Measurements from ENCODE around the gene PIP4K2C. TPM values are rescaled to one million over a fixed set of nuclear protein-coding genes. Genes with fewer than 3 reads are reported as not detected.

The PIP4K2C gene
- polyA plus RNA-seq, 2 of the 4 experiments (the other 2 are of a cell fraction): 35.3 to 62.9 TPM

GRCh38 chr12:57618966-57619433 lies 28.0 kb downstream of the PIP4K2C start (continued):
- no peak for TF ChIP-seq RCOR1 (IDR thresholded peaks at IDR 0.05; ENCODE audit: low read depth, low read length)
- TF ChIP-seq PHF8 (IDR thresholded peaks at IDR 0.05; ENCODE audit: borderline replicate concordance, low read depth): no peak
- TF ChIP-seq KDM5A (IDR thresholded peaks at IDR 0.05): no peak

- H3K4me2 ChIP-seq: no peak overlapping the region
- CTCF ChIA-PET: interaction anchor here (0.6 to 20.9 kb wide), 13 partner anchors 8 to 369 kb away, joined by 3 to 336 read pairs (median 6); partner anchors contain the start of genes ARHGEF25, B4GALNT1 and STAC3
- H3K4me3 ChIP-seq: no peak overlapping the region
These were observed 28.6 kb downstream of the PIP4K2C start for GRCh38 chr12:57619434-57620244.

DNA sequence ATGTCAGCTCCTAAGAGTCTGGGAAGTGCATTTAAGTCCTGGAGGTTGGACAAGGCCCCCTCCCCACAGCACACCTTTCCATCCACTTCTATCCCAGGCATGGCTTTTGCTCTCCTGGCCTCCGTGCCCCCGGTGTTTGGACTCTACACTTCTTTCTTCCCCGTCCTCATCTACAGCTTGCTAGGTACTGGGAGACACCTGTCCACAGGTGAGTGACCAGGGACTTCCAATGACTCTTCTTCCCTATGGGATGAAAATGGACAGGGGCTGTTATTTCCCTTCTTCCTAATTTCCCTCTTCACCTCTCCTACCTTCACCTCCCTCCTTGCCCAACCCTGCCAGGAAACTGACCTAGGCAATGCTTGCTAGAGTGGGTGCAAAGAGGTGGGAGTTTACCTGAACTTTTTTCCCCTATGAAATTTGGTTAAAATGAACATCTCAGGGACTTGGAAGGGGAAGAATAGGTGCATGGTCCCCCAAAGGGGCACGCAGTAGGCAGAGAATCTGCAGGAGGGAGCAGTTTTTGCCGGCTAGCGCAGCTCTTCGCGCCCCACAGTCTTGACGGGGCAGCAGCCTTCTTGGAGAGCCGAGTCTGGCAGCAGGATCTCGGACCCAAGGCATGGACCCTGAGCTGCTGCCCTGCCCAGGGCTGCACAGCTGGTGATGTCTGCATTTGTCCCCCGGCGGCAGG lies 29.4 kb downstream of the PIP4K2C start:
- TF ChIP-seq NFE2L2 (conservative IDR thresholded peaks at IDR 0.05; ENCODE audit: low read length): no peak
- no peak for TF ChIP-seq EHMT2 (IDR thresholded peaks at IDR 0.05; ENCODE audit: low read depth)
- no peak for TF ChIP-seq ZFP36 (IDR thresholded peaks at IDR 0.05; ENCODE audit: borderline replicate concordance, partially characterized antibody)
- no peak for TF ChIP-seq PHF8 (IDR thresholded peaks at IDR 0.05; ENCODE audit: borderline replicate concordance, low read depth)
- no peak for TF ChIP-seq TFCP2L1 (CRISPR knock-in tag; IDR thresholded peaks at IDR 0.05)
- TF ChIP-seq SMC3 (IDR thresholded peaks at IDR 0.05): no peak
- no peak for TF ChIP-seq CHD4 (IDR thresholded peaks at IDR 0.05; ENCODE audit: borderline replicate concordance)
- TF ChIP-seq CEBPB (IDR thresholded peaks at IDR 0.05): no peak
- TF ChIP-seq FOSB (CRISPR knock-in tag; IDR thresholded peaks at IDR 0.05): no peak
- TF ChIP-seq POLR2AphosphoS2 (conservative IDR thresholded peaks at IDR 0.05; ENCODE audit: low read length): no peak
- TF ChIP-seq RFX5 (IDR thresholded peaks at IDR 0.05): no peak
- no peak for TF ChIP-seq MAZ (IDR thresholded peaks at IDR 0.05; ENCODE audit: borderline replicate concordance, low read depth, low read length)
- no peak for TF ChIP-seq KDM1A (IDR thresholded peaks at IDR 0.05; ENCODE audit: low read depth)
- ChIA-PET CTCF (interaction anchor here (0.6 to 20.9 kb wide), 23 partner anchors 8 to 142 kb away, joined by 3 to 336 read pairs (median 4); partner anchors contain the start of genes ARHGEF25, B4GALNT1 and PIP4K2C), POLR2A (interaction anchor here (1.2 kb wide), 1 partner anchor 97 kb away, joined by 5 read pairs; no protein-coding TSS in a partner anchor)
- Histone ChIP-seq H3K4me1 (peaks cover 13% of the 10 kb centered on the region; the same call in 1 of the 3 replicates), H3K4me2 (peak overlapping the region; percentile 98), H3K4me3 (peak overlapping the region; percentile 53; the same call in 2 of the 3 replicates), H3K9me3 (no peaks in the 10 kb centered on the region), H3K27ac (no peak overlapping the region)
- no peak for DNase-seq (ENCODE audit: low read depth in 1 of 2, low spot score in 1 of 2)
- WGBS (ENCODE audit: missing lambda C conversion rate): 72% methylated on average over 13 of the region's 13 CpGs
- no peak; a peak in 1 of 6 replicates for ATAC-seq
- no peak for FAIRE-seq

More at GRCh38 chr12:57619434-57620244, 28.6 kb downstream of the PIP4K2C start:
- ATAC-seq: no peak
- 84% methylated on average over 26 of the region's 46 CpGs for WGBS (ENCODE audit: missing lambda C conversion rate)
- Histone ChIP-seq H3K27ac (no peak overlapping the region), H3K4me1 (peaks cover 13% of the 10 kb centered on the region; the same call in 1 of the 3 replicates), H3K9me3 (no peaks in the 10 kb centered on the region)
- no peak for FAIRE-seq
- DNase-seq (ENCODE audit: low read depth in 1 of 2, low spot score in 1 of 2): no peak
- POLR2A ChIA-PET: interaction anchor here (0.5 kb wide), 1 partner anchor 10 kb away, joined by 4 read pairs; no protein-coding TSS in a partner anchor
- TF ChIP-seq HOXB5 (CRISPR knock-in tag; IDR thresholded peaks at IDR 0.05): no peak
- TF ChIP-seq JUNB (IDR thresholded peaks at IDR 0.05): no peak

- H3K27ac ChIP-seq: peak overlapping the region; percentile 54 to 76; a peak in 5 of 6 replicates
- peak; percentile 25 to 32 for ATAC-seq
- peaks cover 13% of the 10 kb centered on the region; the same call in 1 of the 3 replicates for H3K4me1 ChIP-seq
- ChIA-PET POLR2A (interaction anchor here (0.5 to 1.2 kb wide), 2 partner anchors 98 to 376 kb away, joined by 3 to 5 read pairs; no protein-coding TSS in a partner anchor), CTCF (interaction anchor here (0.7 to 20.9 kb wide), 19 partner anchors 9 to 142 kb away, joined by 3 to 336 read pairs (median 5); partner anchors contain the start of genes ARHGEF25, B4GALNT1 and PIP4K2C)
- H3K4me2 ChIP-seq: peak overlapping the region; percentile 98
- H3K9me3 ChIP-seq: no peaks in the 10 kb centered on the region
- WGBS (ENCODE audit: missing lambda C conversion rate): 28% methylated on average over 32 of the region's 42 CpGs
- TF ChIP-seq, protein P1, sequence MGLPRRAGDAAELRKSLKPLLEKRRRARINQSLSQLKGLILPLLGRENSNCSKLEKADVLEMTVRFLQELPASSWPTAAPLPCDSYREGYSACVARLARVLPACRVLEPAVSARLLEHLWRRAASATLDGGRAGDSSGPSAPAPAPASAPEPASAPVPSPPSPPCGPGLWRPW (IDR thresholded peaks at IDR 0.05): no peak
- TF ChIP-seq, protein P2, sequence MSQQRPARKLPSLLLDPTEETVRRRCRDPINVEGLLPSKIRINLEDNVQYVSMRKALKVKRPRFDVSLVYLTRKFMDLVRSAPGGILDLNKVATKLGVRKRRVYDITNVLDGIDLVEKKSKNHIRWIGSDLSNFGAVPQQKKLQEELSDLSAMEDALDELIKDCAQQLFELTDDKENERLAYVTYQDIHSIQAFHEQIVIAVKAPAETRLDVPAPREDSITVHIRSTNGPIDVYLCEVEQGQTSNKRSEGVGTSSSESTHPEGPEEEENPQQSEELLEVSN (IDR thresholded peaks at IDR 0.05; ENCODE audit: borderline replicate concordance, low read depth): peak; percentile 48; the same call in 1 of the 2 replicates
- no peak for FAIRE-seq
- DNase-seq (ENCODE audit: low read depth in 1 of 2, low spot score in 1 of 2): no peak
- peak overlapping the region; percentile 53 for H3K4me3 ChIP-seq
These were observed 30.0 kb downstream of the PIP4K2C start for GRCh38 chr12:57620936-57621496.

All from A549 (cell line).